ENCODE results near the gene CSH2.

- TF ChIP-seq CTCF (IDR thresholded peaks at IDR 0.05; ENCODE audit: insufficient read depth, low read length, poor library complexity, severe bottlenecking) (no peak), EZH2phosphoT487 (conservative IDR thresholded peaks at IDR 0.05; ENCODE audit: low read length) (no peak)
Measured at GRCh38 chr17:63837480-63837879, 36.0 kb downstream of the CSH2 start.
